Non-pigmented ciliary epithelial cell (primary cell): Measurements from ENCODE around the gene CSAG1.
"Not testable (repeated sequence)": the region's sequence is repeated elsewhere in the genome, so short reads cannot be mapped to it uniquely, and the experiment has no call there.

Source experiments
- DNase-seq: peaks from one replicate; pipeline ENCODE4 v3.0.0-alpha.2; 2010; ENCODE audit warnings: low read depth

The CSAG1 gene

GRCh38 chrX:152697952-152698931 lies 35.3 kb downstream of the CSAG1 start, which contains the start of gene MAGEA3:
MAGEA3 (plus strand) TSS chrX:152698794; CDS start chrX:152700833, 2,039 bp downstream.
- not testable (repeated sequence) for DNase-seq

- not testable (repeated sequence) for DNase-seq
Observed at GRCh38 chrX:152681012-152681411, 52.5 kb downstream of the CSAG1 start.
